HepG2 (cell line): ENCODE results near the gene NKD2. TPM values are rescaled to one million over a fixed set of nuclear protein-coding genes. Genes with fewer than 3 reads are reported as not detected.

ENCODE experiments used
- FLYWCH1 ChIP-seq: sonication (generic); formaldehyde crosslinking; IDR thresholded peaks from 2 replicates; pipeline ENCODE4 v1.8.1; 2023; ENCODE audit warnings: mild to moderate bottlenecking, missing genetic modification reagents
- FOXM1 ChIP-seq: sonication (generic); formaldehyde crosslinking; IDR thresholded peaks from 2 replicates; pipeline ENCODE4 v1.5.0; 2020; ENCODE audit warnings: missing genetic modification reagents
- GATAD2A ChIP-seq: IDR thresholded peaks from 2 replicates; pipeline ENCODE4 v1.6.1; 2016
- HDAC2 ChIP-seq: sonication (generic); formaldehyde crosslinking; IDR thresholded peaks from 2 replicates; pipeline ENCODE4 v1.4.0; 2020; ENCODE audit warnings: missing genetic modification reagents
- HMGXB4 ChIP-seq, 2 experiments: sonication (generic) in 1 of 2; formaldehyde crosslinking in 1 of 2; IDR thresholded peaks; 2 replicates each; pipeline versions ENCODE4 v1.4.0 to v1.6.1; 2018 to 2020; ENCODE audit warnings: missing genetic modification reagents in 2 of 2, borderline replicate concordance in 1 of 2, low read depth in 1 of 2, mild to moderate bottlenecking in 1 of 2, missing biosample characterization in 1 of 2
- HNRNPUL1 ChIP-seq: fragments of 200-400 bp; formaldehyde crosslinking; IDR thresholded peaks from 2 replicates; pipeline ENCODE4 v1.6.1; 2017; ENCODE audit warnings: low read depth, mild to moderate bottlenecking, low read length, moderate library complexity
- NFAT5 ChIP-seq: sonication (generic); formaldehyde crosslinking; IDR thresholded peaks from 2 replicates; pipeline ENCODE4 v1.4.0; 2020; ENCODE audit warnings: missing genetic modification reagents
- NR2F6 ChIP-seq, 2 experiments: IDR thresholded peaks; 2 replicates each; pipeline ENCODE4 v1.6.1; 2016; ENCODE audit warnings: antibody characterized with exemption in 1 of 2, mild to moderate bottlenecking in 1 of 2
- PAF1 ChIP-seq: IDR thresholded peaks from 2 replicates; pipeline ENCODE4 v1.6.1; 2016; ENCODE audit warnings: missing genetic modification reagents, missing compliant biosample characterization
- PATZ1 ChIP-seq: sonication (generic); formaldehyde crosslinking; IDR thresholded peaks from 2 replicates; pipeline ENCODE4 v1.4.0; 2020; ENCODE audit warnings: missing genetic modification reagents
- RAD21 ChIP-seq: fragments of 450-650 bp; formaldehyde crosslinking; IDR thresholded peaks from 2 replicates; pipeline ENCODE4 v1.5.0; 2020; ENCODE audit warnings: mild to moderate bottlenecking
- SETDB1 ChIP-seq: sonication (generic); formaldehyde crosslinking; IDR thresholded peaks from 2 replicates; pipeline ENCODE4 v1.5.1; 2020; ENCODE audit warnings: missing genetic modification reagents, mild to moderate bottlenecking, borderline replicate concordance
- STAG1 ChIP-seq: sonication (generic); formaldehyde crosslinking; IDR thresholded peaks from 2 replicates; pipeline ENCODE4 v1.4.0; 2020; ENCODE audit warnings: missing genetic modification reagents
- TFDP1 ChIP-seq: IDR thresholded peaks from 2 replicates; pipeline ENCODE4 v1.6.1; 2016; ENCODE audit warnings: missing compliant biosample characterization, missing genetic modification reagents, borderline replicate concordance
- ZFY ChIP-seq: sonication (generic); formaldehyde crosslinking; IDR thresholded peaks from 2 replicates; pipeline ENCODE4 v1.4.0; 2020; ENCODE audit warnings: missing genetic modification reagents
- ZMAT5 ChIP-seq: sonication (generic); formaldehyde crosslinking; IDR thresholded peaks from 2 replicates; pipeline ENCODE4 v1.5.0; 2020; ENCODE audit warnings: mild to moderate bottlenecking, low read depth, missing genetic modification reagents, borderline replicate concordance
- ZNF205 ChIP-seq: IDR thresholded peaks from 2 replicates; pipeline ENCODE4 v1.6.1; 2018; ENCODE audit warnings: missing biosample characterization, missing genetic modification reagents
- ZNF556 ChIP-seq: sonication (generic); formaldehyde crosslinking; IDR thresholded peaks from 2 replicates; pipeline ENCODE4 v1.4.0; 2020; ENCODE audit warnings: mild to moderate bottlenecking, missing genetic modification reagents, borderline replicate concordance
- ZNF747 ChIP-seq: sonication (generic); formaldehyde crosslinking; IDR thresholded peaks from 2 replicates; pipeline ENCODE4 v1.8.1; 2023; ENCODE audit warnings: missing genetic modification reagents, mild to moderate bottlenecking, borderline replicate concordance
- ZNF841 ChIP-seq: sonication (generic); formaldehyde crosslinking; IDR thresholded peaks from 2 replicates; pipeline ENCODE4 v1.8.1; 2023; ENCODE audit warnings: missing genetic modification reagents, borderline replicate concordance
- polyA plus RNA-seq, 8 experiments: library from polyadenylated mRNA; depleted of rRNA in 3 of 8; stranded (reverse) in 7 of 8; unstranded in 1 of 8; fragments of >200 nt; fragmentation: Illumina TruSeq in 4 of 8; extraction: Trizol in 4 of 8; gene quantifications; 2 replicates each; pipeline versions ENCODE4 v1.2.1 to v1.2.3, GENCODE V29; 2011 to 2016; ENCODE audit warnings: low read depth in 4 of 8, missing spikeins in 1 of 8, mixed read lengths in 1 of 8; ENCODE audit not compliant: insufficient read depth in 1 of 8
- total RNA-seq, 5 experiments: library from RNA; depleted of rRNA; stranded (reverse); fragments of >200 nt; fragmentation: Illumina TruSeq; extraction: Trizol; gene quantifications; 2 replicates each; pipeline ENCODE4 v1.2.3, GENCODE V29; 2016; ENCODE audit warnings: low read depth in 1 of 5

Gene NKD2
- total and polyA plus RNA-seq, 2 of the 13 experiments (the other 11 are each of a cell fraction or from before 2014, with no cell fraction given), result 0.53 to 0.82 TPM

GRCh38 chr5:1010181-1010510, 1.5 kb downstream of the NKD2 start (continued):
- TF ChIP-seq STAG1 (CRISPR knock-in tag) (peak; percentile 56), ZNF556 (no peak), FOXM1 (CRISPR knock-in tag) (no peak), ZNF747 (no peak), ZNF841 (CRISPR knock-in tag) (no peak), SETDB1 (no peak), RAD21 (CRISPR knock-in tag) (peak; percentile 46), HDAC2 (CRISPR knock-in tag) (no peak), HMGXB4 (CRISPR knock-in tag; IDR thresholded peaks at IDR 0.05; ENCODE audit: borderline replicate concordance in 1 of 2, low read depth in 1 of 2) (0 out of 4 replicates have a peak, but pooled peaks of 1 of the 2 experiments have one; percentile 51), FLYWCH1 (CRISPR knock-in tag) (no peak), ZNF205 (CRISPR knock-in tag) (no peak), ZFY (CRISPR knock-in tag) (peak; percentile 56; the same call in 1 of the 2 replicates), PAF1 (CRISPR knock-in tag) (no peak), ZMAT5 (no peak), HNRNPUL1 (no peak), PATZ1 (CRISPR knock-in tag) (0 out of 2 replicates have a peak, but pooled peaks have one; percentile 11), GATAD2A (CRISPR knock-in tag) (0 out of 2 replicates have a peak, but pooled peaks have one; percentile 23), NFAT5 (no peak), NR2F6 (IDR thresholded peaks at IDR 0.05) (no peak), NR2F6 (CRISPR knock-in tag; IDR thresholded peaks at IDR 0.05) (peak; percentile 26; the same call in 1 of the 2 replicates), TFDP1 (CRISPR knock-in tag) (peak; percentile 35; the same call in 1 of the 2 replicates)
